Measurements from ENCODE around the gene SLFN14.

DNA sequence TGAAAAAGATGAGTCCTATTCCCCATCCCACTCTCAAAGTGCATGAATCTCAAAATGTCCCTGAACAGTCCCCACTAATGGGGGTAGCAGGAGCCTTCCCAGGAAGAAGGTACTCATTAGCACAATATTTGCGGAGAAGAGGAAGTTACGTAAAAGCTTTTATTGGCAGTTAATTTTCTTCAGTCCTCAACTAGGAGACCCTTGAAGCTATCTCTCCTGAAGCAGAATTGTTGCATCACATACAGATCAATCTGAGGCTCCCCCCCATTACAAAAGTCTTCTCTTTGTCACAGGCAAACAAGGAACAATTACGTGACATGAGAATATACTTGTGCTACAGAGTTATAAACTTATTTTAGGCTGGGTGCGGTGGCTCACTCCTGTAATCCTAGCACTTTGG lies 37.3 kb downstream of the SLFN14 start:
- TF ChIP-seq, protein P1, sequence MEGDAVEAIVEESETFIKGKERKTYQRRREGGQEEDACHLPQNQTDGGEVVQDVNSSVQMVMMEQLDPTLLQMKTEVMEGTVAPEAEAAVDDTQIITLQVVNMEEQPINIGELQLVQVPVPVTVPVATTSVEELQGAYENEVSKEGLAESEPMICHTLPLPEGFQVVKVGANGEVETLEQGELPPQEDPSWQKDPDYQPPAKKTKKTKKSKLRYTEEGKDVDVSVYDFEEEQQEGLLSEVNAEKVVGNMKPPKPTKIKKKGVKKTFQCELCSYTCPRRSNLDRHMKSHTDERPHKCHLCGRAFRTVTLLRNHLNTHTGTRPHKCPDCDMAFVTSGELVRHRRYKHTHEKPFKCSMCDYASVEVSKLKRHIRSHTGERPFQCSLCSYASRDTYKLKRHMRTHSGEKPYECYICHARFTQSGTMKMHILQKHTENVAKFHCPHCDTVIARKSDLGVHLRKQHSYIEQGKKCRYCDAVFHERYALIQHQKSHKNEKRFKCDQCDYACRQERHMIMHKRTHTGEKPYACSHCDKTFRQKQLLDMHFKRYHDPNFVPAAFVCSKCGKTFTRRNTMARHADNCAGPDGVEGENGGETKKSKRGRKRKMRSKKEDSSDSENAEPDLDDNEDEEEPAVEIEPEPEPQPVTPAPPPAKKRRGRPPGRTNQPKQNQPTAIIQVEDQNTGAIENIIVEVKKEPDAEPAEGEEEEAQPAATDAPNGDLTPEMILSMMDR (conservative IDR thresholded peaks at IDR 0.05), result no peak
- no peak for TF ChIP-seq ZFX (IDR thresholded peaks at IDR 0.05)

All from C4-2B (cell line).